ENCODE results near the gene SERTAD3. TPM values are rescaled to one million over a fixed set of nuclear protein-coding genes. Genes with fewer than 3 reads are reported as not detected.

The SERTAD3 gene
- total and polyA plus RNA-seq, 9 donors, result 17.3 to 55.0 (median 33.3) TPM

- no peak overlapping the region for H3K4me3 ChIP-seq
- H3K9me3 ChIP-seq, result no peaks in the 10 kb centered on the region
- H3K36me3 ChIP-seq, result no peaks in the 10 kb centered on the region
- no peaks in the 10 kb centered on the region for H3K27me3 ChIP-seq
- no peak for DNase-seq
- intact Hi-C loops (cut with DNase I), result loop anchor here in 1 of 4 donors (10.0 kb wide), 1 partner anchor 138 kb away; no protein-coding TSS in a partner anchor
- no peaks in the 10 kb centered on the region for H3K4me1 ChIP-seq (ENCODE audit: insufficient read depth)
- H3K27ac ChIP-seq, result no peak overlapping the region
- TF ChIP-seq CTCF (IDR thresholded peaks at IDR 0.05) (no peak), POLR2A (IDR thresholded peaks at IDR 0.05) (no peak), EP300 (IDR thresholded peaks at IDR 0.05) (no peak)
- 75 to 83% (median 79%) methylated on average over 5 of the region's 5 CpGs for WGBS, 3 donors
Measured at GRCh38 chr19:40453151-40453735, 9.1 kb upstream of the SERTAD3 start.

- Histone ChIP-seq H3K4me1 (ENCODE audit: insufficient read depth) (no peaks in the 10 kb centered on the region), H3K27me3 (no peaks in the 10 kb centered on the region), H3K9me3 (no peaks in the 10 kb centered on the region), H3K4me3 (no peak overlapping the region), H3K36me3 (no peaks in the 10 kb centered on the region), H3K27ac (no peak overlapping the region)
- intact Hi-C loops (cut with DNase I), result loop anchor here in 1 of 4 donors (10.0 kb wide), 1 partner anchor 137 kb away; no protein-coding TSS in a partner anchor
- TF ChIP-seq POLR2A (IDR thresholded peaks at IDR 0.05) (no peak), EP300 (IDR thresholded peaks at IDR 0.05) (no peak), CTCF (IDR thresholded peaks at IDR 0.05) (no peak)
- DNase-seq, result no peak
- WGBS, 3 donors, result 51 to 59% (median 52%) methylated on average over 5 of the region's 5 CpGs
Measured at GRCh38 chr19:40452016-40452415, 7.9 kb upstream of the SERTAD3 start.

- 91 to 94% (median 92%) methylated on average over 4 of the region's 4 CpGs for WGBS, 3 donors
- no peak overlapping the region for H3K27ac ChIP-seq
- H3K27me3 ChIP-seq, result no peaks in the 10 kb centered on the region
- TF ChIP-seq EP300 (IDR thresholded peaks at IDR 0.05) (no peak), POLR2A (IDR thresholded peaks at IDR 0.05) (no peak), CTCF (IDR thresholded peaks at IDR 0.05) (no peak)
- H3K4me3 ChIP-seq, result no peak overlapping the region
- H3K9me3 ChIP-seq, result no peaks in the 10 kb centered on the region
- intact Hi-C loops (cut with DNase I), result loop anchor here in 1 of 4 donors (10.0 kb wide), 1 partner anchor 136 kb away; no protein-coding TSS in a partner anchor
- no peaks in the 10 kb centered on the region for H3K36me3 ChIP-seq
- H3K4me1 ChIP-seq (ENCODE audit: insufficient read depth), result no peaks in the 10 kb centered on the region
- no peak for DNase-seq
Measured at GRCh38 chr19:40450664-40451063, 6.5 kb upstream of the SERTAD3 start.

GRCh38 chr19:40449506-40449905 lies 5.4 kb upstream of the SERTAD3 start:
- intact Hi-C loops (cut with DNase I), result no loop called here
- Histone ChIP-seq H3K27me3 (no peaks in the 10 kb centered on the region), H3K4me1 (ENCODE audit: insufficient read depth) (no peaks in the 10 kb centered on the region), H3K36me3 (no peaks in the 10 kb centered on the region), H3K4me3 (no peak overlapping the region), H3K9me3 (no peaks in the 10 kb centered on the region), H3K27ac (no peak overlapping the region)
- DNase-seq, result no peak
- WGBS, 3 donors, result 89 to 95% (median 92%) methylated on average over 4 of the region's 4 CpGs
- no peak for TF ChIP-seq EP300 (IDR thresholded peaks at IDR 0.05)

- H3K36me3 ChIP-seq, result no peaks in the 10 kb centered on the region
- TF ChIP-seq EP300 (IDR thresholded peaks at IDR 0.05), result no peak
- no peak for TF ChIP-seq CTCF (IDR thresholded peaks at IDR 0.05)
- TF ChIP-seq POLR2A (IDR thresholded peaks at IDR 0.05), result no peak
- no peak overlapping the region for H3K4me3 ChIP-seq
- H3K27me3 ChIP-seq, result no peaks in the 10 kb centered on the region
- 70 to 75% (median 74%) methylated on average over 8 of the region's 8 CpGs for WGBS, 3 donors
- no peak for DNase-seq
- H3K27ac ChIP-seq, result no peak overlapping the region
- intact Hi-C loops (cut with DNase I), result no loop called here
- H3K9me3 ChIP-seq, result no peaks in the 10 kb centered on the region
- peaks cover 2% of the 10 kb centered on the region for H3K4me1 ChIP-seq (ENCODE audit: insufficient read depth)
Measured at GRCh38 chr19:40446263-40446784, 2.2 kb upstream of the SERTAD3 start.
